PC-9 (cell line): ENCODE data around the gene ANO1. TPM values are rescaled to one million over a fixed set of nuclear protein-coding genes. Genes with fewer than 3 reads are reported as not detected.

Experiments
- BruUV-seq: library from RNA; stranded (reverse); fragments of 400-500 nt; replicated peaks from 2 replicates; lab custom pipeline; 2021; lab: Mats Ljungman, UMichigan
- CTCF ChIA-PET: fragments of 300-600 bp; sonication (Branson Sonifier 250); formaldehyde crosslinking; loops from one replicate; lab custom pipeline; 2022; ENCODE audit warnings: antibody characterized with exemption; lab: Charles Lee
- POLR2A ChIA-PET: fragments of 300-600 bp; sonication (Branson Sonifier 250); formaldehyde crosslinking; loops from one replicate; lab custom pipeline; 2022; ENCODE audit warnings: antibody characterized with exemption; ENCODE audit not compliant: unreplicated experiment; lab: Charles Lee
- DNase-seq, 2 experiments: peaks; one replicate each; pipeline versions ENCODE4 v3.0.0 to v3.0.0-alpha.2; 2015 to 2022; ENCODE audit warnings: mixed read lengths in 1 of 2
- H2AFZ ChIP-seq: fragments of 200-600 bp; sonication (generic); 2 replicates; pipeline ENCODE4 v1.8.1; 2017; ENCODE audit warnings: antibody characterized with exemption
- H3F3A ChIP-seq: fragments of 200-600 bp; sonication (generic); 2 replicates; pipeline ENCODE4 v1.8.1; 2017; ENCODE audit warnings: antibody characterized with exemption, mild to moderate bottlenecking, low read depth; ENCODE audit not compliant: insufficient read depth
- H3K27ac ChIP-seq: fragments of 200-600 bp; sonication (generic); 2 replicates; pipeline ENCODE4 v1.6.1; 2016; ENCODE audit warnings: mixed run types
- H3K27me3 ChIP-seq: fragments of 200-600 bp; sonication (generic); 2 replicates; pipeline ENCODE4 v1.6.1; 2016; ENCODE audit warnings: low read depth, mixed run types; ENCODE audit not compliant: insufficient read depth
- H3K36me3 ChIP-seq: fragments of 200-600 bp; sonication (generic); 2 replicates; pipeline ENCODE4 v1.6.1; 2016; ENCODE audit warnings: low read depth, mixed run types
- H3K4me1 ChIP-seq: fragments of 200-600 bp; sonication (generic); replicated peaks from 2 replicates; pipeline ENCODE4 v1.6.1; 2016; ENCODE audit warnings: mixed run types; ENCODE audit not compliant: insufficient read depth
- H3K4me2 ChIP-seq: fragments of 200-600 bp; sonication (generic); 2 replicates; pipeline ENCODE4 v1.6.1; 2017; ENCODE audit warnings: mixed run types
- H3K4me3 ChIP-seq: fragments of 200-600 bp; sonication (generic); 2 replicates; pipeline ENCODE4 v1.6.1; 2016; ENCODE audit warnings: mixed run types
- H3K79me2 ChIP-seq: fragments of 200-600 bp; sonication (generic); 2 replicates; pipeline ENCODE4 v1.6.1; 2017; ENCODE audit warnings: low read depth, mixed run types
- H3K9me2 ChIP-seq: fragments of 200-600 bp; sonication (generic); 2 replicates; pipeline ENCODE4 v1.8.1; 2017; ENCODE audit warnings: mild to moderate bottlenecking; ENCODE audit not compliant: insufficient read depth
- H3K9me3 ChIP-seq: fragments of 200-600 bp; sonication (generic); 2 replicates; pipeline ENCODE4 v1.8.1; 2016; ENCODE audit warnings: low read depth; ENCODE audit not compliant: insufficient read depth
- H4K20me1 ChIP-seq: fragments of 200-600 bp; sonication (generic); 2 replicates; pipeline ENCODE4 v1.8.1; 2017; ENCODE audit not compliant: insufficient read depth
- CTCF ChIP-seq: fragments of 200-600 bp; sonication (generic); conservative IDR thresholded peaks from 2 replicates; pipeline ENCODE4 v1.6.1; 2017; ENCODE audit warnings: mixed run types, antibody characterized with exemption, mild to moderate bottlenecking, moderate library complexity
- EZH2 ChIP-seq: fragments of 200-600 bp; sonication (generic); IDR thresholded peaks from 2 replicates; pipeline ENCODE4 v1.8.0; 2017; ENCODE audit warnings: antibody characterized with exemption, low read depth
- intact Hi-C: fragments of 100-400 bp; cut with micrococcal nuclease; formaldehyde crosslinking; loops from one replicate; pipeline ENCODE4 v1.10.0; 2022; ENCODE audit not compliant: unreplicated experiment
- total RNA-seq: library from RNA; stranded (reverse); gene quantifications from 2 replicates; pipeline ENCODE4 v1.2.3, GENCODE V29; 2021

ANO1 gene
- total RNA-seq, 1 experiment from 2014 or later, result 107 TPM

- H3K36me3 ChIP-seq, result peaks cover 53% of the 10 kb centered on the region
- no peaks in the 10 kb centered on the region for H3K9me3 ChIP-seq
- peaks cover 55% of the 10 kb centered on the region for H3F3A ChIP-seq
- ChIA-PET CTCF (no interaction called here), POLR2A (no interaction called here)
- H3K79me2 ChIP-seq, result peaks cover 93% of the 10 kb centered on the region
- peaks cover 56% of the 10 kb centered on the region for H3K4me1 ChIP-seq
- no TSS peak for BruUV-seq
- TF ChIP-seq CTCF (peak; percentile 44), EZH2 (no peak)
- intact Hi-C loops, result loop anchor here (5.0 kb wide), 1 partner anchor 159 kb away; no protein-coding TSS in a partner anchor
- peak overlapping the region; percentile 95 for H3K4me2 ChIP-seq
- H3K27me3 ChIP-seq, result no peaks in the 10 kb centered on the region
- no peak overlapping the region for H3K4me3 ChIP-seq
- no peak overlapping the region for H2AFZ ChIP-seq
- H4K20me1 ChIP-seq, result peaks cover 44% of the 10 kb centered on the region
- no peaks in the 10 kb centered on the region for H3K9me2 ChIP-seq
- peak overlapping the region; percentile 31 for H3K27ac ChIP-seq
- DNase-seq, result no peak
Measured at GRCh38 chr11:70082829-70083228, 4.7 kb downstream of the ANO1 start.

DNA sequence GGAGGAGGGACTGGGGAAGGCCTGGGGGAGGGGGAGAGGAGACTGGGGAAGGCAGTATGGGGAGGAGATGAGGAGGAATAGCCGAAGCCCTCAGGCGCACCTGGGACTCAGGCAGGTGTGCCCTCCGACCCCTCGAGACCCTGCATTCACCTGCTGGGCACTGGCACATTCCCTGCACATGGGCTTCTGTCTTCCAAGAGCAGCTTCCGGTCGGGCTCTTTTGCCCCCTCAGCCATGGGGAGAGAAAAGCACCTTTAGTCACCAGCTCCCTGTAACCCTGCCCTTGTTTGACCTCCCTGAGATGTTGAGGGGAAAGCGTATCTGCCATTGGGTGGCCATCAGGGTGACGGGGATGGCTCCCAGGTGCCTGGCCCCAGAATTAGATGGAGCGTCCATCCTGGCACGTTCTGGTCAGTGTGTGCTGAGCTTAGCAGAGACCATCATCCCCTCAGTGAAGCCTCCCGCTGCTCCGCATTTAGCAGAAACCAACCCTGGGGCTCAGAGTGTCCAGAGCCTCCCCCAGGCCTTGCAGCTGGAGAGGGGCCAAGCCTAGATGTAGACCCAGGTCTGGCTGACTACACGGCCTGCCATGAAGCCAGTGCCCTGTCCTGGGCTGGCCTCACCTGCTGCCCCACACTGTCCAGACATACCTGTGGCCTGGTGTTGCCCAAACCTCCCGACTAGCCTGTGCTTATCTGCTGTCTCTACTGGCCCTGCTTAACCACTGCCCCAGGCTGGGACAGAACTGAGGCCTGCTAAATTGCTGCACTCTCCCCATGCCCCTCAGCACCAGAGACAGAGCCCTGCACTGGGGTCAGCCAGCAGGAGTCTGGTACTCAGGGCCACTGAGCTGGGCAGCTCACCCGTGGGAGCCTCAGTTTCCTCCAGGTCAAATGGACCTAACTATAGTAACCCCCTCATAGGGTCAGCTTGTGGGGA, 6.2 kb downstream of the ANO1 start:
- no TSS peak for BruUV-seq
- CTCF ChIA-PET, result no interaction called here
- Histone ChIP-seq H3K4me2 (peak overlapping the region; percentile 95; the same call in 1 of the 2 replicates), H3K9me3 (no peaks in the 10 kb centered on the region), H3K4me1 (peaks cover 56% of the 10 kb centered on the region), H3K4me3 (no peak overlapping the region), H3K79me2 (peaks cover 98% of the 10 kb centered on the region), H3K36me3 (peaks cover 62% of the 10 kb centered on the region), H3F3A (peaks cover 50% of the 10 kb centered on the region), H3K9me2 (no peaks in the 10 kb centered on the region), H3K27ac (no peak overlapping the region), H2AFZ (no peak overlapping the region), H4K20me1 (peaks cover 56% of the 10 kb centered on the region), H3K27me3 (no peaks in the 10 kb centered on the region)
- intact Hi-C loops, result loop anchor here (5.0 kb wide), 1 partner anchor 158 kb away; no protein-coding TSS in a partner anchor
- TF ChIP-seq EZH2, result no peak
- TF ChIP-seq CTCF, result no peak
- POLR2A ChIA-PET, result no interaction called here
- no peak for DNase-seq

DNA sequence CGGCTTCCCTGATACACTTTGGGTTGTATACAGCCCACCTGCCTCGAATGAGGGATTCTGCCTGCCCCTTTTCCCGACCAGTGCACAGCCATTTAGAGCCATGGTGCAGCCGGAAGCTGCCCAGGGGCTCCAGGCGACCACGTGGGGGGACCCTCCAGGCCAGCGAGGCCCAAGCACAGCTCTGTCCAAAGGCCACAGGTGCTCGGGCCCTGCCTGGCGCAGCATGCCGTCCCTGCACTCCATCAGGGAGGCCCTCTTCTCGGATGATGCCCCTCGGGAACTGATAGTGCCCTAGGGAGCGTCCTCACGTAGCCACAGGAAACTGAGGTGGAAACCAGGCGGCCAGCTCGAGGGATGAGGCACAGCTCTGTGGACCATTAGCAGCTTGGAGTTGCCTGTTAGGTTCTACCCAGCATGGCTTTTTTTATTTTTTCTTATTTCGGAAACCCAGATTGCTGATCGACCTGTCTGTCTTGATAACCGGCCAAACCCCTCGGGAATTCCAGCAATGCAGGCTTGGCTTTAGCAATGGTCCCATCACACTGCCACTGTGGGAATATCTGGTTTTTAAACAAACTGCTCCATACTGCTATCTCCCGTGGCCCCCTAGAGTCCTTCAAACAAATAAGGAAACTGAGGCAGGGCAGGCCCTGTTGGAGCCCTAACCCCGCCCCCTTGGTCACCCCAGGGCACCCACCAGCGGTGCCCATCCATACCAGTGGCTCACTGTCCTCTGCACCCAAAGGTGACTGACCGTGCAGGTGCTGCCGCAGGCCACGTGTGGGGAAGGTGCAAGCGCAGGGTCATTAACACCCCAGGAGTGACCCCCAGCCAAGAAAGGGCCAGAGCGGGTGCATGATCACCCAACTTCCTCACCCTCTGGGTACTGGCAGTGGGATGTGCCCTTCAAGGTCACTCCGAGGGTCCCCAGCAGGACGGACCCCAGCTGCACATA, 8.0 kb downstream of the ANO1 start:
- H3K79me2 ChIP-seq, result peaks cover 99% of the 10 kb centered on the region

More for the DNA sequence above, 8.0 kb downstream of the ANO1 start:
- Histone ChIP-seq H3K4me1 (peaks cover 44% of the 10 kb centered on the region), H3K9me3 (no peaks in the 10 kb centered on the region), H3K4me3 (no peak overlapping the region), H3K27ac (no peak overlapping the region), H4K20me1 (peaks cover 74% of the 10 kb centered on the region), H3K9me2 (no peaks in the 10 kb centered on the region), H3K27me3 (no peaks in the 10 kb centered on the region), H3F3A (peaks cover 52% of the 10 kb centered on the region; the same call in 1 of the 2 replicates), H3K4me2 (no peak overlapping the region), H2AFZ (no peak overlapping the region), H3K36me3 (peaks cover 70% of the 10 kb centered on the region)
- intact Hi-C loops, result no loop called here
- no TSS peak for BruUV-seq
- DNase-seq, result no peak
- CTCF ChIA-PET, result interaction anchor here (0.6 kb wide), 1 partner anchor 85 kb away, joined by 4 read pairs; no protein-coding TSS in a partner anchor
- POLR2A ChIA-PET, result no interaction called here
- TF ChIP-seq CTCF (no peak), EZH2 (no peak)
